GM21447 (cell line): ENCODE data around the gene FGFR4.
A peak's percentile ranks its signal among the peaks of the same experiment; 100 is the strongest.

Source experiments
- ATAC-seq: cut with Tn5 transposase; IDR thresholded peaks from one replicate; pipeline ENCODE4 v1.9.1; 2021; ENCODE audit not compliant: unreplicated experiment

FGFR4 gene

DNA sequence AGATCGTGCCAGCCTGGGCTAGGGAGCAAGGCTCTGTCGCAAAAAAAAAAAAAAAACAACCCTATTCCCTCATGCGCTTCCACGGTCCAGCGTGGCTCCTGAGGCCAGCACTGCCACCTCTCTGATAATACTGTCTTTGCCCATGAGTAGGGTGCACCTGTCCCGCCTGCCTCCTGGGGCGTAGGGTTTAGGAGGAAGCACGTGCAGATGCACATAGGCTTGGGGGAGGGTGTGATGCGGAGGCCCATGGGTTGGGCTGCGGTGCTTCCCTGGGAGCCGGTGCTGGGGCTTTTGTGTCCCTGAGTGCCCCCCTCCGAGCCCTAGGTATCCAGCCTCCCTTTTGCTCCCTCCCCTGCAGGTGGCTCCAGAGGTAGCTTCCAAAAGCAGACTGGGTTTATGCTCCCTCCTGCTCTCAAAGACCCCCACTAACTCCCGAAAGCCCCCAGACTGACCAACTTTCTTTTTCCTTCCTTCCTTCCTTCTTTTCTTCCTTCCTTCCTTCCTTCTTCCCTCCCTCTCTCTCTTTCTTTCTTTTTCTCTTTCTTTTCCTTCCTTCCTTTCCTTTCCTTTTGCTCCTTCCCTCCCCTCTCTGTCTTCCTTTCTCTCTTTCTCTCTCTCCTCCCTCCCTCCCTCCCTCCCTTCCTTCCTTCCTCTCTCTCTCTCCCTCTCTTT is 12.8 kb downstream of the FGFR4 start:
- no peak for ATAC-seq

DNA sequence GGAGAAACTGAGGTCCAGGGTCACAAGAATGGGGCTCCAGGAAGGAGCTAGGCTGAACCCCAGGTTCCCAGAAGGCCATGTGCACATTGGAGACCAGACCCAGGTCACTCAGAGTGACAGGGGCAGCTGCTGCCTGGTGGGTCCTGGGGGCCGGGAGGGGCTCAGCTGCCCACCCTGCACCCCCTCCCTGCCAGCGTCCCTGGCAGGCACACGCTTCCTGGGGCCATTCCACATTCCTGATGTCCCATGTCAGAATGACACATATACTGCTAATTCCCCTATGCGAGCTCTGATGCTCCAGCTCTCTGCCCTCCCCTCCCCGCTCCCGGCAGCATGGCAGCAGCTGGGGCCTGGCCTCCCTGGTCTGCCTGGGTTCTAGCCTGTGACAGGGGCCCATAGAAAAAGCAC is 14.0 kb downstream of the FGFR4 start:
- ATAC-seq, result no peak

DNA sequence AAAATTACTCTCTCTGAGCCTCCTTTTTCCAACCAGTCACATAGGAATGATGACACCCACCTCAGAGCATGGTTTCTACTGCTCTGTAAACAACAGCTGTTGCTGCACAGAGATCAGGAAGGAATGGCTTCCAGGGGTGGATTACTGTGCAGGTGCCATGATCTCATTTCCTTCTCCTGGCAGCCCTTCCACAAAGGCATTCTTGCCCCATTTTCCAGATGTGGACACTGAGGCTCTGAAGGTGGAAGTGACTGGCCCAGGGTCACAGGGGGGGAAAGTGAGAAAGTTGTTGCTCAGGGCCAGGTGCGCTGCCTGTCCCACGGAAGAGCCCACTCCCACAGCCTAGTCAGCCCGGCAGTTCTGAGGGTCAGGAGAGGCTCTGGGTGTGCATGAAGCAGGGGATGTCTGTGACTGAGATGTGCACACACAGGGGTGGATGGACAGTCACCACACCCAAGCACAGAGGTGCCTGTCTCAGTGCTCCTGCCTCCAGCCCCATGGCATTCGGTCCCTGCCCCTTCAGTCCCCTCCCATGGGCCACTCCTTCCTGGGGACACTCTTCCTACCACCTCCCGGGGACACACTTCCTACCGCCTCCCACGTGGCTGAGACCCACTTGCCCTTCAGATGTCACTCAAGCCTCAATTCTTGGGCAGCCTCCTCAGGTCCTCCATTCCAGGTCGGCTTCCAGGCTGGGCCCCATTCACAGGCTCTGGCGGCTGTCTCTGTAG is 17.0 kb downstream of the FGFR4 start:
- ATAC-seq, result no peak

DNA sequence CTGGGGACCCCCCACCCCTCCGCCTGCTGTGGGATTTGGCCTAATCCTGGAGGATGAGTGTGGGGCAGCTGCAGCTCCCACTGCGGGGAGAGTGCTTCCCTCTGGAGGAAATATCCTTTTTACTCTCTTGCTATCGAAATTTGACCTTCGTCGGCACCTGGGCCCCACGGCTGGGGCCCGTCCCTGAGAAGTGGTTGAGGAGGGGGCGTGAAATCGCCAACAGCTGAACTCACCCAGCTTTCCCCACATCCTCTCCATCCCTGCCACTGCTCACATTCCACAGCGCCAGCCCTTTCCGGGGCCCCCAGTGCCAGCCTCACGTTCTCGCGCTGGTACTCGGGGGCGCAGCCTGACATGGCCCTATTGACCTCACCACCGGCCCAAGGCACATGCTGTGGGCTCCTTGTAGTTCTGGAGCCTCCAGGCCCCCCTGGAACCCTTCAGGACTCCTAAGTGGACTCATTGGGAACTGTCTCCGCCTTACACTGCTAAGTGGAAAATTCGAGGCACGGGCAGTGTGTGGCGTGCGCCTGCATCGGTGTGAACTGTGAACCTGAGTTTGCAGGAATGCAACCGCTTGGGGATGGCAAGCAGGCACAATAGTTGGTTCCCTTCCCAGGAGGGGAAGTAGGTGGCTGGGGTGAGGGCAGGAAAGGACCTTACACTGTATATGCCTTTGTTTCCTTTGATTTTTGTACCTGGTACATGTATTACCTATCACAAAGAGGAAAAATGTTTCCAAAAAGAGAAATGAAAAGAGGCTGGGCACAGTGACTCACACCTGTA is 19.2 kb downstream of the FGFR4 start:
- ATAC-seq, result no peak

DNA sequence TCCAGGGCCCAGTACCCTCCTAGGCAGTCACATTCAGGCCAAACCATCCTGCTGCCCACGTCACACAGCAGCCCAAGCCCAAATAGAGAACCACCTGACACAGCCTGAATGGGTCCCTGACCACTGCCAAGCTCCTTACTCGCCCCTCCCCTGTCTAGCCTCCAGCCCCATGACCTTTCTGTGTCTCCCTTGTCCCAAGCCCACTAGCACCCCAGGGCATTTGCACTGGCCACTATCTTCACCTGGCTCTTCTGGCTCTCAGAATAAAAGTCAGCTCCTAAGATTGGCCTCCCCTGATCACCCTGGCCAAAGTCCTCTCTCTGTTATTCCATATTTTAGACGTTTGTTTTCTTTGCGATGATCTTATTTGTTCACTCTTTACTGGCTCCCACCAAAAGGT is 20.4 kb downstream of the FGFR4 start:
- ATAC-seq, result no peak

DNA sequence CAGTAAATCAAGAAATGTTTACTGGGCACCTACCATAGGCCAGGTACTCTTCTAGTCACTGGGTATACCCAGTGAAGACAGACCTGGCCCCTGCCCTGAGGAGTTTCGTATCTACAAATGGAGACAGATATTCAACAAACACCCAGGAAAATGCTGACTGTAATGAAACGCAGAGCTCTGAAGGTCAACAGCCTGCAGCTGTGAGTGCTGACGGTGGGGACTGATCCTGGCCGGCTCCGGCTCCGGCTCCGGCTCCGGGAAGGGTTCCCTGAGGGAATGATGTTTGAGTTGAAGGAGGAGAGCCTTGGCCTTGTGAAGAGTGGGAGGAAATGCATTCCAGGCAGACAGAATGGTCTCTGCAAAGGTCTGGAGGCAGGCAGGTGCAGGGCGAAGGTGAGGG is 23.1 kb downstream of the FGFR4 start:
- ATAC-seq, result no peak

DNA sequence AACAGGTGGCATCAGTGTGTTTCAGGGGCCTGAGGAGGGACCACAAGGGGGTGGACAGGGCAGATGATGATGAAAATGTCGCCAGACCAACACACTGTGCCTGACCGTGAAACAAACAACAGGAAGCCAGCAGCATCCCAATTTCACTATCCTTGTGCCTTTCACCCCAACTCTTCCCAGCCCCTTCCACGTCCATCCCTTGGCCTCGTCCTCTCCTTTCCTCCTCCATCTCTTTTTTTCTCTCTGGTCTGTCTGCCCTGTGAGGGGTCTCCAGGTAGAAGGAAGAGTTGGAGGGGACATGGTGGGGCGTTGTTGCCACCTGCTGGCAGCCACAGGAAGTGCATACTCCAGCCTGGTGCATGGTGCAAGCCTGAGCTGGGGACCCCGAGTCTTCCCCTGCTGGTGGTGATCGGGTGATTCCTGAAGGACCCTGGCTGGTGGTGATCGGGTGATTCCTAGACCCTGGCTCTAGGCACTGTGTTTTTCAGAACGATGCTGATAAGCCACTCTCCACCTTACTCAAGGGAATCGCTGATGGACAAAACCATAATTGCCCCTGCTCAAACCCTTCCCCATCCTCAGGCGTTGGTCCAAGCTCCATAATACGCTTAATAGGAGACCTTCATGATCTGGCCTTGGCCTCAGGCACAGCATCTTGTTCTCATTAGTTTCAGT is 25.1 kb downstream of the FGFR4 start:
- no peak for ATAC-seq

DNA sequence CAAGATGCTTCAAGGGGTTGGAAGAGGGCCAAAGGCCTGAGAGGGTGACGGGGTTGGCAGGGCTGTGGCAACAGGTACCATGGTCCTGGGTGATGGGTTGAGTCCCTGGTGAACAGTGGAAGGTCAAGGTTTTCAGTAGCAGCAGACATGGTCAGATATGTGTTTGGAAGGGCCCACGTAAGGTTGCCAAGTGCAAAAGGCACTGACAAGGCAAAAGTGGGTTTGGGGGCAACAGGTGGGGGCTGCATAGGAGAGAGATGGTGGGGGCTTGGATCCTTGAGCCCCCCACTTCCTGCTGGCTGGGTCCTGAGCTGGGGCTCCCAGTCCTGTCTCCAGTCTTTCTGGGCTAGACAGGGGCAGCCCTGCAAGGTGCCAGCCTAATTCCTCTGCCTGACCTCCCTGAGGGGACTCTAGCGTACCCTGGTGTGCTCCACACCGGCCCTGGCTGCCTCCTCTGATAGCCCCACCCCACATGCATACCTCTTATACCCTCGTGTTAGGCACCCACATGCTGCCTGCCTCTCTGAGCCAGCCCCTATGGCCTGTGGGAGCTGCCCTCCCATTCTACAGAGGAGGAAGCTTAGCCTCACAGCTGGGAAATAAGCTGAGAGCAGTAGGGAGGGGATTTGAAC is 26.0 kb downstream of the FGFR4 start:
- ATAC-seq, result no peak

DNA sequence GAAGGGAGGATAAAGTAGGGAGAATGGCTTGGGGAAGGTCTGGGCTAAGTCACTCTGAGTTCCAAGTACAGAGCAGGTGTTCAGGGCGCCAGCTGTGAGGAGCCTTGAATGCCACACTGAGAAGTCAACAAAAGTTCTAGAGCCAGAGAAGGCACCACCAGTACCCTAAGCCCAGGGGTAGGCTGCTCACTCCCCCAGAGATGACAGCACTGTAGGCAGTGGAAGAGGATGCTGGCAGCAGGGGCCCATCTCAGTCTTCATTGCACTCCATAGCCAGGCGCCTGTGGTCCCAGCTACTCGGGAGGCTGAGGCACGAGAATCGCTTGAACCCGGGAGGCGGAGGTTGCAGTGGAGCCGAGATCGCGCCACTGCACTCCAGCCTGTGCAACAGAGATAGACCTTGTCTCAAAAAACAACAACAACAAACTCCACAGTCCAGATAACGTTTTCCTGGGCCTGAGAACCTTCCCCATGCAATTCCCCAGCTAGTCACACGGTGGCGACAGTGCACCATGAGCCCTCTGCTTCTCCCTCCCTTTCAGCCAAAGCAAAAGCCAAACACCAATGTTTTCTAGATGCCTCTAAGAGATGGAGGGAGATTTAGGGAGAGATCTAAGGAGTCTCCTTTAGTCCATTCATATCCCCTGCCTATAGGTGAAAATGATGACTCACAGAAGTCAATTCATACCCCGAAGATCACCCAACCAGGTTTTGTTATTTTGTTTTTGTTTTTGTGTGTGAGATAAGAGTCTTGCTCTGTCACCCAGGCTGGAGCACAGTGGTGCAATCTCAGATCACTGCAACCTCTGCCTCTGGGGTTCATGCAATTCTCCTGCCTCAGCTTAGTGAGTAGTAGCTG is 27.1 kb downstream of the FGFR4 start:
- ATAC-seq, result no peak

DNA sequence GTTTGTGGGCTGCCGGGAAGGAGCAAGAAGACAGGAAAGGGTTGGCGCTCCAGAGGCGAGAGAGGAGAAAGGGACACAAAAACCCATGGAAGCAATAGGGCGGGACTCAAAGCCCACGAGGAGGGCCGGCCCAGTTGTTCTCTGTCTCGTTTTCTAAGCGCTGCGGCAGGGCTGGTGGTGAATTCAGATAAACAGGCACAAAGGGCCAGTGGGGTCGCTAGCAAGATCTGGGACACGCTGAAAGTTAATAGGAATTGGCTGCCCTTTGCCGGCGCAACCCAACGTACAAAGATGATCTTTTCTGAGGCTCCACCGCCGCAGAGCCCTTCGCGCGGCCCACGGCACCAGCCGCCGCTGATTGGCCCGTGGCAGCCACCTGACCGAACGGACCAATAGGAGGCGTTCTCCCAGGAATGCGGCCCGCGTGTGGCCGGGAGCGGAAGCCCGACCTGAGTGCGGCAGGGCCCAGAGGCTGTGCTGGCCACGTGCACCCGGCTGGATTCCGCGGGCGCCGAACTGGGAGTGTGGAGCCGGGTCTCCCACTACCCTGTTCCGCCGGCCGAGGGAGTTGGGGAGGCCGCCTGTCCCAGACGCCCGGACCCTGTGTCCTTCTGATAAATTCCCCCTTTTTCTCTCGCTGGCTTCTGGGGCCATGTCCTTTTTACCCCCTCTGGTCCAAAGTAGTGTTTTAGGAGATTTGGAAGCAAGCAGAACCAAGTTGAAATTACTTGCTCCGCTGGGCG is 30.1 kb downstream of the FGFR4 start:
- peak; percentile 44 for ATAC-seq

DNA sequence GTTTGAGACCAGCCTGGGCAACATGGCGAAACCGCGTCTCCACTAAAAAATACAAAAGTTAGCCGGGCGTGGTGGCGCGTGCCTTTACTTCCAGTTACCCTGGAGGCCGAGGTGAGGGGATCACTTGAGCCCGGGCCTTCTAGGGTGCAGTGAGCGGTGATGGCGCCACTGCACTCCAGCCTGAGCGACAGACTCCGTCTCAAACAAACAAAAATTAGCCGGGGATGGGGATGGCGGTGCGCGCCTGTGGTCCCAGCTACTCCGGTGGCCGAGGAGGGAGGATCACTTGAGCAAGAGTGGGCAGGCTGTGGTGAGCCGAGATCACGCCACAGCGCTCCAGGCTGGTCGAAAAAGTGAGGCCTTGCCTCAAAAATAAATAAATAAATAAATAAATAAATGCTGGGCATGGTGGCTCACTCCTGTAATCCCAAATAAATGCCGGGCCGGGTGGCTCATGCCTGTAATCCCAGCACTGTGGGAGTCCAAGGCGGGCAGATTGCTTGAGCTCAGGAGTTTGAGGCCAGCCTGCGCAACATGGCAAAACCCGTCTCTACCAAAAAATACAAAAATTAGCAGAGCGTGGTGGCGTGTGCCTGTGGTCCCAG is 30.8 kb downstream of the FGFR4 start:
- no peak for ATAC-seq

DNA sequence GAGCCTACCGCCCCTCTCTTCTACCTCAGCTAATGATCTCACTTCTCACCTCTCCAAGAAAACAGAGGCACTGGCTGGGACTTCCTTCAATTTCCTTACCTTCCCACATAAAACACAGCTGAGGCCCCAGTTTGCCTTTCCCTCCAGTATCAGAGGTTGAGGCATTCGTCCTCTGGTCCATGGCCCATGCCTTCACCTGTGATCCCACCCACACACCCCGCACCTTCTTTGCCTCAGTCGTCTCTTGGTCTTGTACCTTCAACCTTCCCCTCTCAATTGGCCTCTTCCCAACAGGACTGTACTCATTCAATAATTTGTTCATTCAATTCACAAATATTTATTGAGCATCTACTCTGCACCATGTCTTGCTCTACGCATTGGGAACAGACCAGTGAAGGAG is 35.9 kb downstream of the FGFR4 start:
- no peak for ATAC-seq

DNA sequence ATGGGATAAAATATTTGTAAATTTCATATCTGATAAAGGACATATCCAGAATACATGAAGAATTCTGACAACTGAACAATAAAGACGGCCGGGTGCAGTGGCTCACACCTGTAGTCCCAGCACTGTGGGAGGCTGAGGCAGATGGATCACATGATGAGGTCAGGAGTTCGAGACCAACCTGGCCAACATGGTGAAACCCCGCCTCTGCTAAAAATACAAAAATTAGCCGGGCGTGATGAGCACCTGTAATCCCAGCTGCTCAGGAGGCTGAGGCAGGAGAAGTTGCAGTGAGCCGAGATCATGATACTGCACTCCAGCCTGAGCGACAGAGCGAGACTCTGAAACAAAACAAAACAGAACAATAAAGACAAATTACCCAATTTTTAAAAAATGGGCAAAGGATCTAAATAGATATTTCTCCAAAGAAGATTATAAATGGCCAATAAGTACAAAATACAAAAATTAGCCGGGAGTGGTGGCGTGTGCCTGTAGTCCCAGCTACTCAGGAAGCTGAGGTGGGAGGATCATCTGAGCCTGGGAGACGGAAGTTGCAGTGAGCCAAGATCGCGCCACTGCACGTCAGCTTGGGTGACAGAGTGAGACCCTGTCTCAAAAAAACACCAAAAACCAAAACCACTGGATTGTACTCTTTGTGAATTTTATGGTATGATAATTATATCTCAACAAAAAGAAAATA is 37.2 kb downstream of the FGFR4 start:
- ATAC-seq, result peak; percentile 43

DNA sequence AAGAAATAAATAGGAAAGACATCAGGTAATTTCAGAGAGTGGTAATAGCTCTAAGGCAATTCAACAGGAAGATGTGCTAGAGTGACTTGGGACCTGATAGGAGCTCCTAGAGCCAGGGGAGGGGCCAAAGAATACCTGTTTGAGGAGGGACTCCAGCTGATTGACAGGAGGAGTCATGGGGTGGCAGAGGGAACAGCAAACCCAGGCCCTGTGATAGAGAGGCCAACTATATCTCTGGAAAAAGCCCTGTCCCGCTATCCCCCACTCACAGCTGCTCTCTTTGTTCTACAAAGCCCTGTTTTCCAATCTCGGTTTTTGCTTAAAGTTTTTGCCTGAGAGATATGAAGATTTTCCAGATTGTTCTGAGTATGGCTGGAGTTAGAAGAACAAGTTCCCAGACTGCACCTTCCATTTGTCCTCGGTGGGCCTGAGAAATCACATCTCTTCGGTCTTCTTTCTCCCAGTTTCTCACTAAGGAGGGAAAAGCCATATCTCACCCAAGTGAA is 37.8 kb downstream of the FGFR4 start:
- peak; percentile 62 for ATAC-seq

DNA sequence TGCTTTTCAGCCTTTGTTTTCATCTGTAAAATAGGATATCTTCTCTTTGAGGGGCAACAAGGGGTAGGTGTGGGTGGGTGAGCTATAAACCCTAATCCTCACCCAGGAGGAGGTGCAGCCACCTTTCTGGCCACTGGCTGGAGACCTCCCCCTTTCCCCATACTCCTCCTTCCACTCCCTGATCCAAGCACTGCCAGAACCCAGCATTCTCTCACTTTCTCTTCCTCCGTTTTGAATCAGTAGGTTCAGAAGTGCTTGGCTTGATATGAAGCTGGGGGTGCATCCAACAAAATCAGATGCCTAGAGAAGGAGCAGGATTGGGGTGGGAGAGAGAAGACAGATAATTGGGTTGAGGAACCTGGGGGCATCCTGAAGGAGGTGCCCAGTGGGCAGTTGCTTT is 40.1 kb downstream of the FGFR4 start:
- ATAC-seq, result no peak

DNA sequence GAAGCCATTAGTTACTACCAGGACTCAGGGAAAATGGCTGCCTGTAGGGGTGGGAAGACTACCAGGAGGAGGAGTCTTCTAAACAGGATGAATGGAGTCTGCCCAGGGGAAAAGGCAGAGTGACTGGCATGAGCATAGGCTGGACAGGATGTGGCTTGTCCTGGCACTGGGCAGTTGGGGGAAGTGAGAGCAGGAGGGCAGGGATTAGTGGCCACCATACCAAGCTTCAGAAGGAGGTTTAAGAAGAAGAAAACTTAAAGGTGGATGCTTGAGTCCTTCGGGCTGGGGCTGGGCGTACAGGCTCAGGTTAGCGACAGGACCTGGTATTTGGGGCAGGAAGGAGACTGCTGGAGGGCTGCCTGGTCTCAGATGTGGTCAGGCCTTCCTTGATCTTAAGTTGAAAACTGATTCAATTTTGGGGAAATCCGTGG is 41.9 kb downstream of the FGFR4 start:
- ATAC-seq, result no peak

DNA sequence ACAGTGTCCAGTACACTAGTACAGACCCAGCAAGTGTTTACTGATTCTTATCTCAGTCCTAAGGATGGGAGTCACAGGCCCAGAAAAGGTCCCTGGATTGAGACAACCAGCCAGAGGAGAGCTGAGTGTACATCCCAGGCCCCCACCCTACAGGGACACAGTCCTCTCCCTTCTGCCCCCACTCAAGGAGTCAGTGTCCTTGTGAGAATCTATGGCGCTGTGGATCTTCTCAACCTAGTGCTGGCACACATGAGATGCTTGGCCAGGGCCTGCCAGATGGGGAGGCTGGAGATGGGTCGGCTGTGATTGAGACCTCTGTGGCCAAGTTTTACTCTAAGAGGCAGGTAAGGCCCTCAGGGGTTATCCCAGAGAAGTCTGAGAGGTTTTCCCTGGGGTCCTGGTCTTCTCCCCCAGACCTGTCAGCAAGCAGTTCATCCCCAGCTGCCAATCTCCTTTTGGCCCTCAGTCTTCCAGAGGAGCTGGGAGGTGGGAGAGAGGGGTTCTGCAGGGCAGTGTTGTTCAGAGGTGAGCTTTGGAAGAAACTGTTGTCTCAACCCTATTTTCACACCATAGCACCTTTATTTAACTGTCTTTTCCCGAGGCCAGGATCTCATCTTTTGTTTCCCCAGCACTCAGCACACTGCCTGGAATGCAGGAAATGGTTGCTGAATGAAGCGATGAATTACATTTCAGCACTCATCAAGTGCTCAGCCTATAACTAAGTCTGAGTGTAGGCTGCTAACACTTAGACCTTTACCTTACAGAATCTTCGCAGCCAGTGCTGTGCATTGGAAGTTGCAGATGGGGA is 43.7 kb downstream of the FGFR4 start:
- no peak for ATAC-seq

DNA sequence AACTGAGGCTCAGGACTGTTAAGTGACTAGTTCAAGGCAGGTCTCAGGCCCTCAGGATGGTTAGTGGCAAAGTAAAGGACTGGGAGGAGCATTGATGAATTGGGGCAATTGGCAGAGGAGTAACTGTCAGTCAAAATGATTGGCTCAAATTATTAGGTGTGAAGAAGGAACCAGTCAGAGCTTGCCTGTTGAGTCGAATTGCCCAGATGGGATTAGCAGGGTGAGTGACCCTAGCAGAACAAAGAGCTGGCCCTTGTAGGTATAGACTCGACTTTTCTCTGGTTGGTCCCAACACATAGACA is 44.3 kb downstream of the FGFR4 start:
- ATAC-seq, result no peak
